ENCODE data around the gene STARD5. TPM values are rescaled to one million over a fixed set of nuclear protein-coding genes. Genes with fewer than 3 reads are reported as not detected.

The STARD5 gene
- total and polyA plus RNA-seq, 2 of the 4 experiments (the other 2 are of a cell fraction): 5.0 to 22.8 TPM

GRCh38 chr15:81273855-81274254 is 50.1 kb downstream of the STARD5 start:
- H4K8ac ChIP-seq (ENCODE audit: low read depth in 2 of 2, low read length in 2 of 2): no peak overlapping the region
- H2AFZ ChIP-seq (replicated peaks; ENCODE audit: low read length, poor library complexity): no peak overlapping the region
- H3K27me3 ChIP-seq (ENCODE audit: control insufficient read depth, insufficient read depth, low read length): no peaks in the 10 kb centered on the region
- TF ChIP-seq ELK1 (IDR thresholded peaks at IDR 0.05; ENCODE audit: borderline replicate concordance, low read depth, low read length): no peak
- TF ChIP-seq CEBPB (IDR thresholded peaks at IDR 0.05; ENCODE audit: low read depth, low read length): no peak
- no peak for TF ChIP-seq POLR2A (IDR thresholded peaks at IDR 0.05; ENCODE audit: low read depth, low read length)
- TF ChIP-seq FOS (IDR thresholded peaks at IDR 0.05; ENCODE audit: low read depth, low read length): no peak
- TF ChIP-seq MAZ (IDR thresholded peaks at IDR 0.05; ENCODE audit: borderline replicate concordance, low read depth, low read length): no peak
- TF ChIP-seq MXI1 (IDR thresholded peaks at IDR 0.05; ENCODE audit: borderline replicate concordance, low read depth, low read length): no peak
- TF ChIP-seq RAD21 (IDR thresholded peaks at IDR 0.05; ENCODE audit: low read length): no peak
- TF ChIP-seq RCOR1 (IDR thresholded peaks at IDR 0.05; ENCODE audit: insufficient replicate concordance, low read length): no peak
- no peak for TF ChIP-seq USF2 (IDR thresholded peaks at IDR 0.05; ENCODE audit: low read depth, low read length)
- TF ChIP-seq NFE2L2 (IDR thresholded peaks at IDR 0.05; ENCODE audit: low read depth, low read length): no peak
- TF ChIP-seq SMC3 (IDR thresholded peaks at IDR 0.05; ENCODE audit: low read depth, low read length): no peak
- TF ChIP-seq CHD1 (IDR thresholded peaks at IDR 0.05; ENCODE audit: low read depth, low read length): no peak
- no peak for TF ChIP-seq CTCF (conservative IDR thresholded peaks at IDR 0.05; ENCODE audit: low read depth, low read length)
- TF ChIP-seq MAFK (IDR thresholded peaks at IDR 0.05; ENCODE audit: low read depth, low read length): no peak
- TF ChIP-seq BHLHE40 (IDR thresholded peaks at IDR 0.05; ENCODE audit: low read depth, low read length): no peak
- TF ChIP-seq RFX5 (IDR thresholded peaks at IDR 0.05; ENCODE audit: low read depth, low read length): no peak
- H3K79me1 ChIP-seq (ENCODE audit: low read depth in 1 of 2, low read length in 2 of 2): no peaks in the 10 kb centered on the region
- no peak overlapping the region for H2BK120ac ChIP-seq (ENCODE audit: low read depth, low read length)
- H3K4me1 ChIP-seq (ENCODE audit: control insufficient read depth, insufficient read depth, low read length): peaks cover 9% of the 10 kb centered on the region
- intact Hi-C loops (cut with micrococcal nuclease) (loop anchor here (2.0 kb wide), 1 partner anchor 207 kb away; no protein-coding TSS in a partner anchor), in situ Hi-C loops (cut with MboI; ENCODE audit: low sequenced_read_pairs) (no loop called here), dilution Hi-C loops (cut with HindIII; ENCODE audit: low sequenced_read_pairs, unreplicated experiment) (no loop called here)
- no peak overlapping the region for H3K27ac ChIP-seq (ENCODE audit: insufficient read depth, low read length)
- no peak overlapping the region for H2AK9ac ChIP-seq (replicated peaks; ENCODE audit: low read depth, low read length, poor library complexity)
- no peak overlapping the region for H3K4ac ChIP-seq (ENCODE audit: low read depth, low read length)
- H3K56ac ChIP-seq (ENCODE audit: extremely low read depth, insufficient read depth, low read length): no peak overlapping the region
- H2BK20ac ChIP-seq (ENCODE audit: low read depth, low read length): no peak overlapping the region
- H3K14ac ChIP-seq (replicated peaks; ENCODE audit: low read depth, low read length): no peak overlapping the region
- no CpG with 5 or more reads among the region's 2 CpGs for WGBS, 2 experiments (ENCODE audit: extremely low coverage in 2 of 2, insufficient read length in 1 of 2)
- H4K20me1 ChIP-seq (ENCODE audit: insufficient read depth, low read length): no peaks in the 10 kb centered on the region
- no TSS peak for BruUV-seq (replicated peaks)
- H2AK5ac ChIP-seq (ENCODE audit: low read depth, low read length): no peak overlapping the region
- H2BK5ac ChIP-seq (ENCODE audit: low read depth, low read length, poor library complexity, severe bottlenecking): no peak overlapping the region
- H3K36me3 ChIP-seq (ENCODE audit: control insufficient read depth, insufficient read depth, low read length): peaks cover 9% of the 10 kb centered on the region; the same call in 1 of the 2 replicates
- no peak overlapping the region for H3K4me2 ChIP-seq (ENCODE audit: low read depth, low read length)
- H4K91ac ChIP-seq (ENCODE audit: insufficient read depth, low read depth, low read length): no peak overlapping the region
- CTCF ChIA-PET: interaction anchor here (0.8 to 2.3 kb wide), 2 partner anchors 8 to 127 kb away, joined by 8 to 23 read pairs; no protein-coding TSS in a partner anchor
- no peak overlapping the region for H3K4me3 ChIP-seq (ENCODE audit: insufficient read depth, low read depth, low read length)
- H3K23ac ChIP-seq (ENCODE audit: low read depth, low read length): no peak overlapping the region
- POLR2A ChIA-PET (ENCODE audit: unreplicated experiment): no interaction called here
- ATAC-seq (ENCODE audit: low read depth) (no peak), DNase-seq (no peak)
- peaks cover 3% of the 10 kb centered on the region; the same call in 1 of the 2 replicates for H3K9me3 ChIP-seq (ENCODE audit: control insufficient read depth, insufficient read depth, low read length)
- H4K5ac ChIP-seq (ENCODE audit: low read depth, low read length): no peak overlapping the region
- H3K9me1 ChIP-seq (ENCODE audit: insufficient read depth, low read length): peaks cover 3% of the 10 kb centered on the region; the same call in 1 of the 2 replicates
- H3K9ac ChIP-seq (ENCODE audit: low read depth, low read length): no peak overlapping the region
- H3K18ac ChIP-seq (ENCODE audit: low read depth, low read length): no peak overlapping the region
- no peak overlapping the region for H2BK15ac ChIP-seq (ENCODE audit: low read depth, low read length)

All from IMR-90 (cell line).